Esophagus squamous epithelium (tissue), 5 donors: ENCODE results near the gene MYH1. TPM values are rescaled to one million over a fixed set of nuclear protein-coding genes. Genes with fewer than 3 reads are reported as not detected.

Source experiments
- DNase-seq: peaks from one replicate; lab custom pipeline; 2025; lab: John Stamatoyannopoulos, UW
- H3K27ac ChIP-seq, 4 donors: fragments of 200-600 bp; sonication (generic); one replicate each; pipeline ENCODE4 v1.5.1; 2016 to 2019; ENCODE audit warnings: mild to moderate bottlenecking in 1 of 4
- H3K27me3 ChIP-seq, 4 donors: fragments of 200-600 bp; sonication (generic); 1 replicate in 3 of 4; 2 replicates in 1 of 4; pipeline versions ENCODE4 v1.5.1 to v1.6.0; 2017 to 2021; ENCODE audit warnings: antibody characterized with exemption in 1 of 4
- H3K36me3 ChIP-seq, 3 donors: fragments of 200-600 bp; sonication (generic); one replicate each; pipeline ENCODE4 v1.5.1; 2016 to 2019
- H3K4me1 ChIP-seq, 3 donors: fragments of 200-600 bp; sonication (generic); one replicate each; pipeline ENCODE4 v1.5.1; 2017 to 2019
- H3K4me3 ChIP-seq, 4 donors: fragments of 200-600 bp; sonication (generic); 1 replicate in 3 of 4; 2 replicates in 1 of 4; pipeline ENCODE4 v1.5.1; 2016 to 2019; ENCODE audit warnings: mild to moderate bottlenecking in 2 of 4, moderate library complexity in 1 of 4
- H3K9me3 ChIP-seq, 3 donors: fragments of 200-600 bp; sonication (generic); one replicate each; pipeline ENCODE4 v1.5.1; 2016 to 2019
- CTCF ChIP-seq, 6 experiments: fragments of 450-650 bp in 4 of 6; fragments of 200-600 bp in 2 of 6; sonication (generic) in 2 of 6; IDR thresholded peaks; one replicate each; pipeline ENCODE4 v1.5.1; 2016 to 2019; ENCODE audit warnings: antibody characterized with exemption in 6 of 6, mild to moderate bottlenecking in 4 of 6, moderate library complexity in 4 of 6
- POLR2A ChIP-seq, 4 donors: fragments of 450-650 bp; IDR thresholded peaks; one replicate each; pipeline ENCODE4 v1.6.1; 2017; ENCODE audit warnings: antibody characterized with exemption in 4 of 4, mild to moderate bottlenecking in 4 of 4, moderate library complexity in 3 of 4
- WGBS, 2 donors: methylation state at CpG; one replicate each; pipeline ENCODE4 v1.1.5; 2018; 5-methylcytosine and 5-hydroxymethylcytosine counted together
- intact Hi-C: fragments of 100-400 bp; cut with DNase I; formaldehyde crosslinking; loops from one replicate; pipeline ENCODE4 v1.15.0; 2022
- total RNA-seq, 4 donors: library from RNA; depleted of rRNA; stranded (reverse); fragments of >200 nt; gene quantifications; one replicate each; pipeline ENCODE4 v1.1.0, GENCODE V29; 2016
- donor health status: DM: yes; HTN: yes; CAD: no.

The MYH1 gene
- not detected for total RNA-seq

GRCh38 chr17:10518271-10519037 is at the start of gene MYH1:
Gene MYH1 (minus strand): TSS chr17:10518542. CDS start chr17:10516642, 1,900 bp downstream.
- no peaks in the 10 kb centered on the region for H3K4me1 ChIP-seq
- no peaks in the 10 kb centered on the region for H3K9me3 ChIP-seq
- no peak within 1 kb of the TSS for H3K4me3 ChIP-seq
- H3K36me3 ChIP-seq: no peaks in the 10 kb centered on the region
- WGBS, 2 donors: 71 to 77% methylated on average over 11 of the region's 11 CpGs
- H3K27me3 ChIP-seq: no peaks in the 10 kb centered on the region
- no peak for DNase-seq
- TF ChIP-seq CTCF (IDR thresholded peaks at IDR 0.05): no peak
- no peak for TF ChIP-seq POLR2A (IDR thresholded peaks at IDR 0.05)
- H3K27ac ChIP-seq: no peak within 1 kb of the TSS
- intact Hi-C loops: no loop called here

DNA sequence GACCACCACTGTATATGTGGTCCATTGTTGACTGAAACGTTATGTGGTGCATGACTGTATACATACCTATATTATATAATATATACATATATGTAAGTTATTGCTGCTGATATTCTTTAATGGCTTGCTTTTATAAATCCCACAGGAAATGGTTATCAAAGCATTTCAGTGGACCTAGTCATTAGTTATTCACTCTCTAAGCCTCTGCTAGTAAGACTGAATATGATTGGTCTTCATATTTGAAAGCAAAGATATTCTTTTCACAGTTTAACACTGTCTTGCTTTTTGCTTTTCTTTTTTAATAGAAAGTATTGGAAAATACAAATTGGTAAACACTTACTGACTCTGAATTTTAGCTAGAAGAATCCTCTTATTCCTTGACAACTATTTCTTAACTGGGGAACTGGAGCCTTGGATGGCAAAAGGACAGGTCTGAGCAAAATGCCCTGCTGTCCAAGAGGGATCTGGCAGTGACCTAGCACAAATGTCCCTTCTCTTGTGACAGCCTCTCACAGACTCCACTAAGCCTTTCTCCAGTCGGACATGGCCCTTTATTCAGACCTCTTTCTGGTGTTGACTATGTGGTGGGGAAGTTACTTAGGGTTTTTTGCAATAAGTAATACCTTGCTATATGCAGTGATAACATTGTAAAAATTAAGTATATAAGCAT is 45.8 kb upstream of the MYH1 start:
- 46 to 59% methylated on average over 2 of the region's 2 CpGs for WGBS, 2 donors
- DNase-seq: no peak

GRCh38 chr17:10558049-10558448 is 39.7 kb upstream of the MYH1 start:
- TF ChIP-seq CTCF (IDR thresholded peaks at IDR 0.05) (no peak), POLR2A (IDR thresholded peaks at IDR 0.05) (no peak)
- no peaks in the 10 kb centered on the region for H3K4me1 ChIP-seq
- H3K4me3 ChIP-seq: no peak overlapping the region
- no peaks in the 10 kb centered on the region for H3K27me3 ChIP-seq
- no peaks in the 10 kb centered on the region for H3K36me3 ChIP-seq
- H3K9me3 ChIP-seq: no peaks in the 10 kb centered on the region
- no peak for DNase-seq
- intact Hi-C loops: no loop called here
- no peak overlapping the region for H3K27ac ChIP-seq
- WGBS, 2 donors: 71 to 72% methylated on average over 6 of the region's 6 CpGs

More for the DNA sequence above, 45.8 kb upstream of the MYH1 start:
- no peaks in the 10 kb centered on the region for H3K9me3 ChIP-seq
- intact Hi-C loops: no loop called here
- no peak overlapping the region for H3K4me3 ChIP-seq
- no peak overlapping the region for H3K27ac ChIP-seq
- peaks cover 0 to 9% (median 0%) of the 10 kb centered on the region in 4 donors for H3K27me3 ChIP-seq
- no peaks in the 10 kb centered on the region for H3K36me3 ChIP-seq
- no peaks in the 10 kb centered on the region for H3K4me1 ChIP-seq
- no peak for TF ChIP-seq POLR2A (IDR thresholded peaks at IDR 0.05)
- TF ChIP-seq CTCF (IDR thresholded peaks at IDR 0.05): no peak

- DNase-seq: no peak
- 72 to 77% methylated on average over 1 of the region's 1 CpG for WGBS, 2 donors
- Histone ChIP-seq H3K4me1 (no peaks in the 10 kb centered on the region), H3K36me3 (no peaks in the 10 kb centered on the region), H3K9me3 (no peaks in the 10 kb centered on the region), H3K27me3 (no peaks in the 10 kb centered on the region), H3K27ac (no peak overlapping the region), H3K4me3 (no peak overlapping the region)
- intact Hi-C loops: no loop called here
- TF ChIP-seq POLR2A (IDR thresholded peaks at IDR 0.05) (no peak), CTCF (IDR thresholded peaks at IDR 0.05) (no peak)
Measured at GRCh38 chr17:10557422-10557821, 39.1 kb upstream of the MYH1 start.

- H3K36me3 ChIP-seq: no peaks in the 10 kb centered on the region
- TF ChIP-seq CTCF (IDR thresholded peaks at IDR 0.05): no peak
- TF ChIP-seq POLR2A (IDR thresholded peaks at IDR 0.05): no peak
- H3K27ac ChIP-seq: no peak overlapping the region
- intact Hi-C loops: no loop called here
- H3K27me3 ChIP-seq: no peaks in the 10 kb centered on the region
- DNase-seq: no peak
- no peaks in the 10 kb centered on the region for H3K4me1 ChIP-seq
- H3K9me3 ChIP-seq: no peaks in the 10 kb centered on the region
- WGBS, 2 donors: 40 to 46% methylated on average over 5 of the region's 5 CpGs
- H3K4me3 ChIP-seq: no peak overlapping the region
Measured at GRCh38 chr17:10556301-10557005, 38.1 kb upstream of the MYH1 start.
